ENCODE data around the gene POU2F3.

- TF ChIP-seq CEBPB (IDR thresholded peaks at IDR 0.05), result no peak
- no peak for TF ChIP-seq RAD21 (IDR thresholded peaks at IDR 0.05; ENCODE audit: low read depth)
- TF ChIP-seq TCF12 (IDR thresholded peaks at IDR 0.05; ENCODE audit: low read depth), result no peak
- TF ChIP-seq MAX (IDR thresholded peaks at IDR 0.05), result no peak
- no peak for TF ChIP-seq EP300 (IDR thresholded peaks at IDR 0.05; ENCODE audit: borderline replicate concordance)
- no peak for TF ChIP-seq CREB1 (IDR thresholded peaks at IDR 0.05; ENCODE audit: low read depth)
- TF ChIP-seq NFIC (IDR thresholded peaks at IDR 0.05), result no peak
- TF ChIP-seq, protein P1, sequence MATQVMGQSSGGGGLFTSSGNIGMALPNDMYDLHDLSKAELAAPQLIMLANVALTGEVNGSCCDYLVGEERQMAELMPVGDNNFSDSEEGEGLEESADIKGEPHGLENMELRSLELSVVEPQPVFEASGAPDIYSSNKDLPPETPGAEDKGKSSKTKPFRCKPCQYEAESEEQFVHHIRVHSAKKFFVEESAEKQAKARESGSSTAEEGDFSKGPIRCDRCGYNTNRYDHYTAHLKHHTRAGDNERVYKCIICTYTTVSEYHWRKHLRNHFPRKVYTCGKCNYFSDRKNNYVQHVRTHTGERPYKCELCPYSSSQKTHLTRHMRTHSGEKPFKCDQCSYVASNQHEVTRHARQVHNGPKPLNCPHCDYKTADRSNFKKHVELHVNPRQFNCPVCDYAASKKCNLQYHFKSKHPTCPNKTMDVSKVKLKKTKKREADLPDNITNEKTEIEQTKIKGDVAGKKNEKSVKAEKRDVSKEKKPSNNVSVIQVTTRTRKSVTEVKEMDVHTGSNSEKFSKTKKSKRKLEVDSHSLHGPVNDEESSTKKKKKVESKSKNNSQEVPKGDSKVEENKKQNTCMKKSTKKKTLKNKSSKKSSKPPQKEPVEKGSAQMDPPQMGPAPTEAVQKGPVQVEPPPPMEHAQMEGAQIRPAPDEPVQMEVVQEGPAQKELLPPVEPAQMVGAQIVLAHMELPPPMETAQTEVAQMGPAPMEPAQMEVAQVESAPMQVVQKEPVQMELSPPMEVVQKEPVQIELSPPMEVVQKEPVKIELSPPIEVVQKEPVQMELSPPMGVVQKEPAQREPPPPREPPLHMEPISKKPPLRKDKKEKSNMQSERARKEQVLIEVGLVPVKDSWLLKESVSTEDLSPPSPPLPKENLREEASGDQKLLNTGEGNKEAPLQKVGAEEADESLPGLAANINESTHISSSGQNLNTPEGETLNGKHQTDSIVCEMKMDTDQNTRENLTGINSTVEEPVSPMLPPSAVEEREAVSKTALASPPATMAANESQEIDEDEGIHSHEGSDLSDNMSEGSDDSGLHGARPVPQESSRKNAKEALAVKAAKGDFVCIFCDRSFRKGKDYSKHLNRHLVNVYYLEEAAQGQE (IDR thresholded peaks at IDR 0.05; ENCODE audit: low read depth), result no peak
- TF ChIP-seq YY1 (IDR thresholded peaks at IDR 0.05; ENCODE audit: low read depth), result no peak
- TF ChIP-seq TAF1 (IDR thresholded peaks at IDR 0.05; ENCODE audit: low read depth), result no peak
- no peak for TF ChIP-seq FOXM1 (IDR thresholded peaks at IDR 0.05; ENCODE audit: borderline replicate concordance, low read depth)
- no peak for TF ChIP-seq USF1 (IDR thresholded peaks at IDR 0.05)
- TF ChIP-seq EGR1 (IDR thresholded peaks at IDR 0.05), result no peak
- no peak for TF ChIP-seq TEAD4 (IDR thresholded peaks at IDR 0.05)
These were observed 97.6 kb downstream of the POU2F3 start for GRCh38 chr11:120337355-120338106.
